ENCODE results near the gene LRP5.

Gene LRP5
- total RNA-seq = 0.35 to 1.7 (median 1.4) reads per million in 3 donors

DNA sequence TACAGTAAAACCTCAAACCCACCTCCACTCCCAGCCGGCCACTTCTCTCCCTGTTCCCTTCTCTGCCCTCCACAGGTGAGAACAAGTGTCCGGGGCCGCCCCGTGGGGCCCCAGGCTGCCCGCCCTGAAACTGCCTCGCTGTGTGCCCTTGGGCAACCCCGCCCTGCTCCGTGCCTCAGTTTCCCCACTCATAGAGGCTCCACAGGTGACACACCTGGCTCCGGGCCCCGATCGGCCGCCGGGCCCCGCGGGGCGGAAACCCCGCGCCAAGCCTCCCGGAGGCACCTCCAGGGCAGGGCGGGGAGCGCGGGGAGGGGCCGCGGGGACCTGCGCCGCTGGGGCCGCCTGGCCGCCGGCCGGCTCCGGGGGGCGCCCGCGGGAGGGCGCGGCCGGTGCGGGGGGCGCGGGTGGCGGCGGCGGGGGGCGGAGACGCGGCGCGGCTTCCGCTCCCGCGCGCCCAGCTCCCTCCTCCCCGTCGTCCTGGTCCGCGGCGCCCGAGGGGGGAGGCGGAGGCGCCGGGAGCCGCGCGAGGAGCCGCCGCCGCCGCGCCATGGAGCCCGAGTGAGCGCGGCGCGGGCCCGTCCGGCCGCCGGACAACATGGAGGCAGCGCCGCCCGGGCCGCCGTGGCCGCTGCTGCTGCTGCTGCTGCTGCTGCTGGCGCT is at the start of gene LRP5:
Gene LRP5, plus strand, starts transcription at position 475 of the 663 bp plus-strand sequence. Its CDS starts 124 bp downstream, at position 599.
- H3K36me3 ChIP-seq (ENCODE audit: control insufficient read depth, insufficient read depth, low read length) = no peaks in the 10 kb centered on the region
- no peak for DNase-seq
- no peak within 1 kb of the TSS for H3K27ac ChIP-seq (ENCODE audit: insufficient read depth, low read length, poor library complexity, severe bottlenecking)
- H3K4me3 ChIP-seq (ENCODE audit: insufficient read depth, low read depth, low read length, poor library complexity, severe bottlenecking) = peak within 1 kb of the TSS; percentile 51
- H3K4me1 ChIP-seq (ENCODE audit: control insufficient read depth, insufficient read depth, low read length, poor library complexity, severe bottlenecking) = peaks cover 15% of the 10 kb centered on the region
- H3K27me3 ChIP-seq (replicated peaks; ENCODE audit: control insufficient read depth, insufficient read depth, low read length, poor library complexity, severe bottlenecking) = no peaks in the 10 kb centered on the region
- no peaks in the 10 kb centered on the region for H3K9me3 ChIP-seq (ENCODE audit: control insufficient read depth, low read length)

DNA sequence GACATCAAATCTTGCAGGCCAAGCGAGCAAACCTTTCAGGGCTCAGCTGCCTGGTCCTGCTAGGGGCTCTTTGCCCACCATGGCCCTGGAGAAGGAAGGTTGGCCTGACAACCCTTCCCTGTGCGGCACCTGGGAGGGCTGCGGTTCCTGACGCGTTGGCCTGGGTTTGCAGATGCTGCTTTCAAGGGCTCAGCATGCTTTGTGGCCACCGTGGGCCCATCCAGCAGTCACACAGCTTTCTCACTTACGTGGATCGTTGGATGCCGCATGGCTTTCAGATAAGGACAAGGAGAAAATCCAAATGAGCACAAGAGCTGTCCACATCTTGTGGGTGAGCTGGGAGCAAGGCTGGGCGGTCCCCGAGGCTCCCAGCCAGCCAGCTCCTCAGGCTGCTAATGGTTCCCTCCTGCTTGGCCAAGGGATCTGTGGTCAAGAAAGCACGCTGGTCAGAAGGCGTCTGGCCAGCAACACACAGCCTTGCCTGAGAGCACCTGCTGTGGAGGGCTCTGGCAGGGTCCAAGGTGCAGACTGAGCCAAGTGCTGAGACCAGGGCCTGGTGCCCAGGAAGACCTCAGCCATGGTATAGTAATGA is 48.9 kb upstream of the LRP5 start:
- no peaks in the 10 kb centered on the region for H3K27me3 ChIP-seq (replicated peaks; ENCODE audit: control insufficient read depth, insufficient read depth, low read length, poor library complexity, severe bottlenecking)
- H3K4me3 ChIP-seq (ENCODE audit: insufficient read depth, low read depth, low read length, poor library complexity, severe bottlenecking) = no peak overlapping the region
- peaks cover 40% of the 10 kb centered on the region for H3K36me3 ChIP-seq (ENCODE audit: control insufficient read depth, insufficient read depth, low read length)
- DNase-seq = no peak
- no peak overlapping the region for H3K27ac ChIP-seq (ENCODE audit: insufficient read depth, low read length, poor library complexity, severe bottlenecking)
- no peaks in the 10 kb centered on the region for H3K4me1 ChIP-seq (ENCODE audit: control insufficient read depth, insufficient read depth, low read length, poor library complexity, severe bottlenecking)
- no peaks in the 10 kb centered on the region for H3K9me3 ChIP-seq (ENCODE audit: control insufficient read depth, low read length)

DNA sequence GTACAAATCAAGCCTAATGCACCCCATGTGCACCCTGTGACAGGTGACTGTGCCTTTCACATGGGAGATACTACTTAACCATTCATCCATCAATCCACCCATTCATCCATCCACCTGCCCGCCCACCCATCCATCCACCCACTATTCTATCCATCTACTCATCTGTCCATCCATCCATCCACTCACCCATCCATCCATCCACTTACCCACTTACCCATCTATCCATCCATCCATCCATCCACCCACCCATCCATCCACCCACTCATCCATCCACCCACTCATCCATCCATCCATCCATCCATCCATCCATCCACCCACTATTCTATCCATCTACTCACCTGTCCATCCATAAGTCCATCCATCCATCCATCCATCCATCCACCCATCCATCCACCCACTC is 48.1 kb upstream of the LRP5 start:
- DNase-seq = no peak
- Histone ChIP-seq H3K27ac (ENCODE audit: insufficient read depth, low read length, poor library complexity, severe bottlenecking) (no peak overlapping the region), H3K9me3 (ENCODE audit: control insufficient read depth, low read length) (no peaks in the 10 kb centered on the region), H3K4me3 (ENCODE audit: insufficient read depth, low read depth, low read length, poor library complexity, severe bottlenecking) (no peak overlapping the region), H3K4me1 (ENCODE audit: control insufficient read depth, insufficient read depth, low read length, poor library complexity, severe bottlenecking) (no peaks in the 10 kb centered on the region), H3K36me3 (ENCODE audit: control insufficient read depth, insufficient read depth, low read length) (peaks cover 40% of the 10 kb centered on the region), H3K27me3 (replicated peaks; ENCODE audit: control insufficient read depth, insufficient read depth, low read length, poor library complexity, severe bottlenecking) (no peaks in the 10 kb centered on the region)

DNA sequence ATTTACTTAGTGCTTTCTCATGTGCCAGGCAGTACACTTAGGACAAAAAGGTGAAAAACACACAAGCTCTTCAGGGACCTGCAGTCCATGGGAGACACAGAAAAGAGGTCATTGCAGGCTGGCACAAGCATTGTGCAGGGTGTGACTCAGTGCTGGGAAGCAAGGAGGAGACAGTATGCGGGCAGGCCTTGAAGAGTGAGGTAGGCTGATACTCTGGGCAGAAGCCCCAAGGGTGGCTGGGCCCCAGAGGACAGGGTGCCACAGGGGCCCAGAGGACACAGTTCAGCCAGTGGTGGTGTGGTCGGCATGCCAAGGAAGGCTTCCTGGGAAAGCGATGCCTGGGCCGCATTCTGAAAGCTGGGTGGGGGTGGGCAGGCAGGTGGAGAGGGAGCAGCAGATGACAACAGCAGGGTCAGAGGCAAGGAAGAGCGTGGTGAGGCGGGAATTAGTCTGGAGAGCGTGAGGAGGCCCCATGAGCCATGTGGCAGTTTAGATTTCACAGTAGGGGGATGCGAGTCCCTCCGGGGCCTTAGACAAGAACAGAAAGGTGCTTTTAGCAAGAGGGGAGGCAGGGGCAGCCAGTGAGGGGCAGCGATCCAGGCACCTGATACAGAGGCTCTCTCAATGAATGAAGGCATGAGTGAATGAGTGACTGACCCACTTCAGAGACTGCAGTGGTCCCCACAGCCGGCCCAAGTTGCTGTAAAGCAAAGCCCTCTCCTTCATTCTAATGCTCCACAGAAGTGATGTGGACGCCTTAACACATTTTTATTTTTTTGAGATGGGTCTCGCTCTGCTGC is 47.5 kb upstream of the LRP5 start:
- Histone ChIP-seq H3K9me3 (ENCODE audit: control insufficient read depth, low read length) (no peaks in the 10 kb centered on the region), H3K27ac (ENCODE audit: insufficient read depth, low read length, poor library complexity, severe bottlenecking) (no peak overlapping the region), H3K4me3 (ENCODE audit: insufficient read depth, low read depth, low read length, poor library complexity, severe bottlenecking) (no peak overlapping the region), H3K4me1 (ENCODE audit: control insufficient read depth, insufficient read depth, low read length, poor library complexity, severe bottlenecking) (no peaks in the 10 kb centered on the region), H3K36me3 (ENCODE audit: control insufficient read depth, insufficient read depth, low read length) (peaks cover 40% of the 10 kb centered on the region), H3K27me3 (replicated peaks; ENCODE audit: control insufficient read depth, insufficient read depth, low read length, poor library complexity, severe bottlenecking) (no peaks in the 10 kb centered on the region)
- DNase-seq = no peak

DNA sequence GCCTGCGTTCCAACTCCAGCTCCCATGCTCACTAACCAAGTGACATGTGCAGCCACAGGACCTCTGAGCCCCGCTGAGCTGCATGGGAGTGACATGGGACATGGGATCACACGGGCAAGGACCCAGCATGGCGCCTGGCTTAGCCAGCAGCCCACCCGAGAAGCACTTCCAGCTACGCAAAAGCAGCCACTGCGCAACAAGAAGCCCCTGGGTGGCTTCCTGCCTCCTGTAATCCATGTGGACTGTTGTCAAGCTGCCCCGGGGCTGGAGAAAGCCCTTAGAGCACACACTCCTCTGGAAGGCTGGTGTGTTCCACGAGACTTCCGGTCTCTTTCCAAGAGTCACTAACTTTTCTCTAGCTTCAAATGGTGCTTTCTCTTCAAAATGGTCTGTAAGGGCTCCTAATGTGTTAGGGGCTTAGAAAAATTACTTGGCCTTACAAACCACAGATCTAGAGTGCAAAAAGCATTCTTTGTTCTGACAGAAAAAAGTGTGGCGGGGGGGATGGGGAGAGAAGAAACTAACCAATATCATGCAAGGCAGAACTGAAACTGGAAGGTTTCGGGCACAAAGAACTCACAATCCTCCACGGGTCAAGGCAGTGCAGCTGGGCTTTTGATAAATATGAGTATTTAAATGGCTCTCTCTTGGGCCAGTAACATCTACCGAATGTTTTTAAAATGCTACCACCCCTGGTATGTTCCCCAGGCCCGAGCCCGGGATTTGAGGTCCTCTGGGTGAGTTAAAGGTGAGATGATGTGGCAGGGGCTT is 46.1 kb upstream of the LRP5 start:
- Histone ChIP-seq H3K36me3 (ENCODE audit: control insufficient read depth, insufficient read depth, low read length) (peaks cover 40% of the 10 kb centered on the region), H3K4me3 (ENCODE audit: insufficient read depth, low read depth, low read length, poor library complexity, severe bottlenecking) (no peak overlapping the region), H3K27ac (ENCODE audit: insufficient read depth, low read length, poor library complexity, severe bottlenecking) (no peak overlapping the region), H3K9me3 (ENCODE audit: control insufficient read depth, low read length) (no peaks in the 10 kb centered on the region), H3K27me3 (replicated peaks; ENCODE audit: control insufficient read depth, insufficient read depth, low read length, poor library complexity, severe bottlenecking) (no peaks in the 10 kb centered on the region), H3K4me1 (ENCODE audit: control insufficient read depth, insufficient read depth, low read length, poor library complexity, severe bottlenecking) (peaks cover 4% of the 10 kb centered on the region)
- DNase-seq = no peak

DNA sequence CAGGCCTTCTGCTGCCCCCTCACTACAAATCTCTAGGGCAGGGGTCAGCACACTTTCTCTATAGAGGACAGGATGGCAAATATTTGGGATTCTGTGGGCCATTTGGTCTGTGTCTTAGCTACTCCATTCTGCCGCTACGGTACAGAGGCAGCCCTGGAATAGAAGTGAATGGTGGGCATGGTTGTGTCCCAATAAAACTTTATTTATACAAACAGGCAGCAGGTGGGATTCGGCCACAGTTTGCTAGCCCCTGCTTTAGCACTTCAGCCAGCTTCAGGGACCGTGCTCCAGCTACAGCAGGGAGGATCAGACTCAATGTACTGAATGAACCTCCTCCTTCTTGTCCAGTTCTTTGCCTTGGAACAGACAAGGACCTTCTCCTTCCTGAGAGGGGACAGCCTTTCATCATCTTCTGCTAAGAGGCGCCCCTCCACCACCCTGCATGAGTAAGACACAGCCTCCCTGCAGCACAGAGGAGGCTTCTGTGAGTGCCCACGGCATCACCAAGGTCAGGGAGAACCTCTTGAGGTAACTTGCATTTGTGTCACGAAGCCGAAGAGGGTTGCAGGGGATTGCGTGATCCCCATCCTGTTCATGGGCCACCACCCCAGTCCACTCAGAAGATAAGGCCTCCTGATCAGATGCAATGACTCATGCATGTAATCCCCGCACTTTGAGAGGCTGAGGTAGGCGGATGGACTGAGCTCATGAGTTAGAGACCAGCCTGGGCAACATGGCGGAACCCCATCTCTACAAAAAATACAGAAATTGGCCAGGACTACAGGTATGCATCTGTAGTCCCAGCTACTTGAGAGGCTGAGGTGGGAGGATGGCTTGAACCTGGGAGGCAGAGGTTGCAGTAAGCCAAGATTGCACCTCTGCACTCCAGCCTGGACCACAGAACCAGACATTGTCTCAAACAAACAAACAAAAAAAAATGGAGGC is 45.2 kb upstream of the LRP5 start:
- Histone ChIP-seq H3K36me3 (ENCODE audit: control insufficient read depth, insufficient read depth, low read length) (peaks cover 37% of the 10 kb centered on the region), H3K4me1 (ENCODE audit: control insufficient read depth, insufficient read depth, low read length, poor library complexity, severe bottlenecking) (peaks cover 4% of the 10 kb centered on the region), H3K27me3 (replicated peaks; ENCODE audit: control insufficient read depth, insufficient read depth, low read length, poor library complexity, severe bottlenecking) (no peaks in the 10 kb centered on the region), H3K9me3 (ENCODE audit: control insufficient read depth, low read length) (no peaks in the 10 kb centered on the region), H3K27ac (ENCODE audit: insufficient read depth, low read length, poor library complexity, severe bottlenecking) (no peak overlapping the region), H3K4me3 (ENCODE audit: insufficient read depth, low read depth, low read length, poor library complexity, severe bottlenecking) (no peak overlapping the region)
- no peak for DNase-seq

DNA sequence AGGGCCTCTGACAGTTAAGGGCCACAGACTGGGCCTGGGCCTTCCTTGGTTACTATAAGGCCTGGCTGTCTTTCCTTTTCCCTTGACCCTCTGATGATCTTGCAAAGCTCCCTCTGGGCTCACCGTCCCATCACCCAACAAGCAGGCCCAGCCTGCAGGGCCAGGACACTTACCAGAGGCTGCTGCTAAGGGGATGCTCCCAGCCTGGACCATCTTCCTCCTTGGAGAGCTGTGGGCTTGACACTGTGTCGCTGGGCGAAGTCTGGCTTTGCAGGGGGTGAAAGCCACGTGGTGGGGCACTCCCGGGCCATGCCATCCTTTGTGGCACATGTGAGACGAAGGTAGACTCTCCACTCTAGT is 44.5 kb upstream of the LRP5 start:
- no peak overlapping the region for H3K27ac ChIP-seq (ENCODE audit: insufficient read depth, low read length, poor library complexity, severe bottlenecking)

DNA sequence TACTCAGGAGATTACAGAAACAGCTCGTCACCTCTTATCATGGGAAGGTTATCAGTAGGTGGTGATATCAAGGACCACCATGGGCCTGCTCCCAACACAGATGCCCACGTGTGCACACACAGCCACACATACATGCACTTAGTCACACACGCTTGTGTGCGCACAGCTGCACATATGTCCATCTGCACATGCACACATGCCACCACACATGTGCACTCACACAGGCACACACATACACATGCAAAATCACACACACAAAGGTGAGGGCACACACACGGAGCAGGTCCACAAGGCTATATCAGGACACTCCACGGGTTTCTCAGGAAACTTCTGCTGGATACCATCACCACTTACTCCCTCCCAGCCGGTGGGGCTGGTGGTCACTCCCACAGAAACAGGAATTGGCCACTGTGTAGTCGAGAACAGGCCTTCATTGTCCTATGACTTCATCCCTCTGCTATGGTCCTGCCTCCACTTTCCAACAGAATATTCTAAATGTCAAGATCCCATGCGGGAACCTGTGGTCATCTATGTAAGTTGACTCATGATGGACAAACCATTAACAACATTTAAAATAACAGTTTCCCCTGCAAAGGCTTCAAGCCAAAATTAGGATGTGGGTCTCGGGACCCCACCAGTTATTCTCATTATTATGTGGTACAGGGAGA is 42.8 kb upstream of the LRP5 start:
- Histone ChIP-seq H3K27ac (ENCODE audit: insufficient read depth, low read length, poor library complexity, severe bottlenecking) (no peak overlapping the region), H3K4me3 (ENCODE audit: insufficient read depth, low read depth, low read length, poor library complexity, severe bottlenecking) (no peak overlapping the region), H3K4me1 (ENCODE audit: control insufficient read depth, insufficient read depth, low read length, poor library complexity, severe bottlenecking) (peaks cover 4% of the 10 kb centered on the region)

More for the DNA sequence above, 44.5 kb upstream of the LRP5 start:
- H3K27me3 ChIP-seq (replicated peaks; ENCODE audit: control insufficient read depth, insufficient read depth, low read length, poor library complexity, severe bottlenecking) = no peaks in the 10 kb centered on the region
- no peak overlapping the region for H3K4me3 ChIP-seq (ENCODE audit: insufficient read depth, low read depth, low read length, poor library complexity, severe bottlenecking)
- peaks cover 31% of the 10 kb centered on the region for H3K36me3 ChIP-seq (ENCODE audit: control insufficient read depth, insufficient read depth, low read length)
- H3K4me1 ChIP-seq (ENCODE audit: control insufficient read depth, insufficient read depth, low read length, poor library complexity, severe bottlenecking) = peaks cover 4% of the 10 kb centered on the region
- H3K9me3 ChIP-seq (ENCODE audit: control insufficient read depth, low read length) = no peaks in the 10 kb centered on the region
- no peak for DNase-seq

More for the DNA sequence above, 42.8 kb upstream of the LRP5 start:
- Histone ChIP-seq H3K9me3 (ENCODE audit: control insufficient read depth, low read length) (no peaks in the 10 kb centered on the region), H3K27me3 (replicated peaks; ENCODE audit: control insufficient read depth, insufficient read depth, low read length, poor library complexity, severe bottlenecking) (no peaks in the 10 kb centered on the region), H3K36me3 (ENCODE audit: control insufficient read depth, insufficient read depth, low read length) (peaks cover 26% of the 10 kb centered on the region)
- no peak for DNase-seq

Data from effector memory CD4-positive, alpha-beta T cell (primary cell).